H1 (cell line): Measurements from ENCODE around the gene LRRK1. TPM values are rescaled to one million over a fixed set of nuclear protein-coding genes. Genes with fewer than 3 reads are reported as not detected.

Experiments
- CTCF ChIA-PET: fragments of 300-600 bp; sonication (Branson Sonifier 250); formaldehyde crosslinking; loops from one replicate; lab custom pipeline; 2021; ENCODE audit not compliant: partially characterized antibody; lab: Charles Lee
- POLR2A ChIA-PET: fragments of 300-600 bp; sonication (Branson Sonifier 250); formaldehyde crosslinking; loops from one replicate; lab custom pipeline; 2021; ENCODE audit warnings: inconsistent platforms; ENCODE audit not compliant: partially characterized antibody; lab: Charles Lee
- DNase-seq, 2 experiments: peaks; one replicate each; pipeline versions ENCODE4 v3.0.0 to v3.0.0-alpha.2; 2010 to 2022; ENCODE audit warnings: low spot score in 2 of 2, low read depth in 1 of 2, mixed read lengths in 1 of 2
- FAIRE-seq: peaks from 2 replicates; lab custom pipeline; 2011; peaks lifted over from hg19 to GRCh38; lab: Jason Lieb, UNC
- H2AFZ ChIP-seq: 2 replicates; pipeline ENCODE4 v1.8.1; 2012; ENCODE audit warnings: low read length, inconsistent platforms
- H2AK5ac ChIP-seq: 2 replicates; pipeline ENCODE4 v1.6.1; 2013; ENCODE audit warnings: low read depth, low read length
- H2BK120ac ChIP-seq: replicated peaks from 2 replicates; pipeline ENCODE3; 2013; ENCODE audit warnings: low read depth, low read length, inconsistent platforms
- H2BK12ac ChIP-seq: 2 replicates; pipeline ENCODE4 v1.6.1; 2013; ENCODE audit warnings: low read depth, low read length
- H2BK15ac ChIP-seq: 2 replicates; pipeline ENCODE4 v1.6.1; 2013; ENCODE audit warnings: low read length
- H2BK20ac ChIP-seq: 2 replicates; pipeline ENCODE4 v1.6.1; 2013; ENCODE audit warnings: low read length
- H2BK5ac ChIP-seq: 2 replicates; pipeline ENCODE4 v1.6.1; 2013; ENCODE audit warnings: low read depth, low read length
- H3K14ac ChIP-seq: 2 replicates; pipeline ENCODE4 v1.6.1; 2013; ENCODE audit warnings: inconsistent platforms; ENCODE audit not compliant: insufficient read length
- H3K18ac ChIP-seq: 2 replicates; pipeline ENCODE4 v1.6.1; 2013; ENCODE audit warnings: low read length; ENCODE audit errors: extremely low read depth
- H3K23ac ChIP-seq: 2 replicates; pipeline ENCODE4 v1.6.1; 2013; ENCODE audit warnings: inconsistent platforms; ENCODE audit not compliant: insufficient read length
- H3K23me2 ChIP-seq: 2 replicates; pipeline ENCODE4 v1.6.1; 2013; ENCODE audit warnings: low read depth, low read length
- H3K27ac ChIP-seq: 2 replicates; pipeline ENCODE4 v1.6.1; 2011; ENCODE audit warnings: low read depth, low read length, inconsistent platforms
- H3K27me3 ChIP-seq, 4 experiments: replicated peaks in 1 of 4; 1 replicate in 1 of 4; 2 replicates in 3 of 4; pipeline versions ENCODE4 v1.6.1 to v1.8.1; 2011 to 2013; ENCODE audit warnings: low read length in 3 of 4, mild to moderate bottlenecking in 3 of 4, inconsistent platforms in 2 of 4, mixed read lengths in 2 of 4, moderate library complexity in 1 of 4; ENCODE audit not compliant: control insufficient read depth in 3 of 4, insufficient read depth in 3 of 4; ENCODE audit errors: extremely low read depth in 1 of 4
- H3K36me3 ChIP-seq, 4 experiments: 2 replicates each; pipeline versions ENCODE4 v1.6.1 to v1.8.1; 2011 to 2013; ENCODE audit warnings: mild to moderate bottlenecking in 4 of 4, low read length in 3 of 4, moderate library complexity in 2 of 4, control low read depth in 1 of 4, inconsistent platforms in 1 of 4; ENCODE audit not compliant: insufficient read depth in 4 of 4, control insufficient read depth in 2 of 4
- H3K4ac ChIP-seq: replicated peaks from 2 replicates; pipeline ENCODE3; 2013; ENCODE audit warnings: low read length, low read depth, mixed read lengths, inconsistent platforms; ENCODE audit not compliant: insufficient read length
- H3K4me1 ChIP-seq, 4 experiments: replicated peaks in 1 of 4; 1 replicate in 1 of 4; 2 replicates in 3 of 4; pipeline versions ENCODE4 v1.6.1 to v1.8.1; 2011 to 2013; ENCODE audit warnings: low read length in 3 of 4, inconsistent platforms in 2 of 4, mixed read lengths in 1 of 4; ENCODE audit not compliant: insufficient read depth in 4 of 4, control insufficient read depth in 3 of 4
- H3K4me2 ChIP-seq, 2 experiments: 2 replicates each; pipeline versions ENCODE4 v1.6.1 to v1.8.1; 2011 to 2013; ENCODE audit warnings: low read depth in 2 of 2, low read length in 2 of 2, control low read depth in 1 of 2, inconsistent platforms in 1 of 2, mild to moderate bottlenecking in 1 of 2; ENCODE audit not compliant: insufficient read depth in 1 of 2
- H3K4me3 ChIP-seq, 4 experiments: fragments of 200-600, 300-600 bp in 1 of 4; sonication (generic), shearing (Covaris generic), sonication (Bioruptor Twin) in 1 of 4; 2 replicates each; pipeline versions ENCODE4 v1.5.1 to v1.8.1; 2011 to 2016; ENCODE audit warnings: low read length in 4 of 4, low read depth in 3 of 4, control low read depth in 2 of 4, inconsistent platforms in 2 of 4, mild to moderate bottlenecking in 2 of 4, mixed read lengths in 1 of 4, moderate library complexity in 1 of 4; ENCODE audit not compliant: insufficient read depth in 2 of 4; ENCODE audit errors: extremely low read depth in 1 of 4
- H3K56ac ChIP-seq: replicated peaks from 2 replicates; pipeline ENCODE3; 2013; ENCODE audit warnings: low read depth, mild to moderate bottlenecking, mixed read lengths, low read length, inconsistent platforms; ENCODE audit not compliant: insufficient read length
- H3K79me1 ChIP-seq: 2 replicates; pipeline ENCODE4 v1.6.1; 2013; ENCODE audit warnings: low read depth, low read length, control low read depth
- H3K79me2 ChIP-seq, 2 experiments: 2 replicates each; pipeline versions ENCODE4 v1.6.1 to v1.8.1; 2012 to 2013; ENCODE audit warnings: low read length in 2 of 2, mild to moderate bottlenecking in 2 of 2, inconsistent platforms in 1 of 2; ENCODE audit not compliant: insufficient read depth in 2 of 2, control insufficient read depth in 1 of 2
- H3K9ac ChIP-seq, 4 experiments: replicated peaks in 1 of 4; 1 replicate in 1 of 4; 2 replicates in 3 of 4; pipeline versions ENCODE4 v1.6.1 to v1.8.1; 2011 to 2013; ENCODE audit warnings: low read depth in 3 of 4, low read length in 3 of 4, control low read depth in 2 of 4, mild to moderate bottlenecking in 2 of 4, moderate library complexity in 2 of 4, inconsistent platforms in 1 of 4; ENCODE audit errors: extremely low read depth in 1 of 4
- H3K9me3 ChIP-seq, 2 experiments: 2 replicates each; pipeline versions ENCODE4 v1.6.1 to v1.8.1; 2012 to 2013; ENCODE audit warnings: mild to moderate bottlenecking in 2 of 2, moderate library complexity in 2 of 2, control low read depth in 1 of 2, inconsistent platforms in 1 of 2, low read depth in 1 of 2, low read length in 1 of 2, mixed read lengths in 1 of 2; ENCODE audit not compliant: insufficient read depth in 2 of 2
- H4K20me1 ChIP-seq, 2 experiments: replicated peaks in 1 of 2; 2 replicates each; pipeline versions ENCODE3 to v1.8.1; 2011 to 2013; ENCODE audit warnings: inconsistent platforms in 2 of 2, low read length in 2 of 2, mild to moderate bottlenecking in 1 of 2; ENCODE audit not compliant: insufficient read depth in 2 of 2, control insufficient read depth in 1 of 2
- H4K5ac ChIP-seq: 2 replicates; pipeline ENCODE4 v1.6.1; 2013; ENCODE audit warnings: low read length, low read depth, mixed read lengths, inconsistent platforms; ENCODE audit not compliant: insufficient read length
- H4K8ac ChIP-seq: 2 replicates; pipeline ENCODE4 v1.8.0; 2013; ENCODE audit warnings: mild to moderate bottlenecking, moderate library complexity, low read length, inconsistent platforms; ENCODE audit not compliant: insufficient read depth; ENCODE audit errors: extremely low read depth
- H4K91ac ChIP-seq: replicated peaks from 2 replicates; pipeline ENCODE3; 2013; ENCODE audit warnings: low read length, mixed read lengths, inconsistent platforms; ENCODE audit not compliant: insufficient read length
- BCL11A ChIP-seq, 2 experiments: IDR thresholded peaks; one replicate each; pipeline ENCODE4 v1.6.1; 2011; ENCODE audit warnings: low read depth in 2 of 2, low read length in 2 of 2, mild to moderate bottlenecking in 2 of 2
- CTBP2 ChIP-seq: IDR thresholded peaks from 2 replicates; pipeline ENCODE4 v1.7.0; 2011; ENCODE audit warnings: borderline replicate concordance, mild to moderate bottlenecking, moderate library complexity, mixed read lengths, low read length; ENCODE audit not compliant: insufficient read depth, insufficient read length
- EGR1 ChIP-seq: IDR thresholded peaks from 2 replicates; pipeline ENCODE4 v1.6.1; 2011; ENCODE audit warnings: low read depth, low read length, borderline replicate concordance
- JUN ChIP-seq: IDR thresholded peaks from 2 replicates; pipeline ENCODE4 v1.6.1; 2011; ENCODE audit warnings: low read depth, mild to moderate bottlenecking, improper control_type of control experiment, low read length
- KDM1A ChIP-seq: fragments of 200-600, 300-600 bp; sonication (generic); IDR thresholded peaks from 2 replicates; pipeline ENCODE4 v1.7.1; 2016; ENCODE audit warnings: mild to moderate bottlenecking, low read length, borderline replicate concordance
- SIX5 ChIP-seq: IDR thresholded peaks from 2 replicates; pipeline ENCODE4 v1.6.1; 2011; ENCODE audit warnings: mild to moderate bottlenecking, low read depth, low read length
- TBP ChIP-seq: IDR thresholded peaks from 2 replicates; pipeline ENCODE4 v1.6.1; 2011; ENCODE audit warnings: low read depth, low read length, improper control_type of control experiment
- WGBS, 2 experiments: shearing (Covaris generic) in 1 of 2; methylation state at CpG; one replicate each; pipeline versions ENCODE4 v1.1.6 to v1.1.7; 2013 to 2015; ENCODE audit warnings: low lambda C conversion rate in 2 of 2, mixed read lengths in 2 of 2, inconsistent platforms in 1 of 2, low coverage in 1 of 2, missing lambda C conversion rate in 1 of 2; ENCODE audit not compliant: insufficient replicate concordance in 2 of 2, insufficient coverage in 1 of 2, insufficient read length in 1 of 2; ENCODE audit errors: extremely low coverage in 1 of 2, missing lambda C conversion rate in 1 of 2; 5-methylcytosine and 5-hydroxymethylcytosine counted together
- polyA plus RNA-seq, 7 experiments: library from polyadenylated mRNA; depleted of rRNA in 3 of 7; stranded (reverse) in 5 of 7; unstranded in 2 of 7; fragments of >200 nt in 5 of 7; fragments of 200-250 nt in 2 of 7; gene quantifications; 1 replicate in 5 of 7; 2 replicates in 1 of 7; 4 replicates in 1 of 7; pipeline versions ENCODE4 v1.2.1 to v1.2.3, GENCODE V29; 2011 to 2013; ENCODE audit warnings: missing spikeins in 2 of 7, mixed read lengths in 2 of 7
- total RNA-seq: library from RNA; stranded (reverse); fragmentation: NEBNext Ultra II Directional; extraction: Animal tissue kit (Norgen Biotek cat#: 25700); gene quantifications from 2 replicates; pipeline ENCODE4 v1.2.1, GENCODE V29; 2021

Gene LRRK1
- total and polyA plus RNA-seq, 2 of the 8 experiments (the other 6 are each of a cell fraction or from before 2014, with no cell fraction given): 1.2 to 3.6 TPM

- no peak overlapping the region for H4K5ac ChIP-seq
- no peak for FAIRE-seq
- H3K4me1 ChIP-seq: peaks cover 0 to 10% (median 3%) of the 10 kb centered on the region in 4 experiments; a peak in 5 of 7 replicates
- POLR2A ChIA-PET: no interaction called here
- no peak overlapping the region for H2BK12ac ChIP-seq
- CTCF ChIA-PET: interaction anchor here (0.8 to 13.4 kb wide), 7 partner anchors 9 to 137 kb away, joined by 3 to 150 read pairs (median 5); partner anchors contain the start of gene LRRK1
- H3K27ac ChIP-seq: no peak overlapping the region
- no peaks in the 10 kb centered on the region for H3K79me1 ChIP-seq
- H2BK20ac ChIP-seq: no peak overlapping the region
- no peaks in the 10 kb centered on the region for H3K36me3 ChIP-seq
- no peak overlapping the region for H3K23ac ChIP-seq
- H4K91ac ChIP-seq: no peak overlapping the region
- no peak overlapping the region for H3K56ac ChIP-seq
- no peak overlapping the region for H2BK15ac ChIP-seq
- H4K20me1 ChIP-seq: no peaks in the 10 kb centered on the region
- no peak overlapping the region for H2BK120ac ChIP-seq
- no peaks in the 10 kb centered on the region for H3K27me3 ChIP-seq
- H2AK5ac ChIP-seq: no peak overlapping the region
- no peaks in the 10 kb centered on the region for H3K9me3 ChIP-seq
- H2AFZ ChIP-seq: no peak overlapping the region
- no peak for DNase-seq
- H4K8ac ChIP-seq: peak overlapping the region; percentile 11
- H3K4me2 ChIP-seq: no peak overlapping the region
- H3K14ac ChIP-seq: no peak overlapping the region
- H3K4ac ChIP-seq: no peak overlapping the region
- no peak overlapping the region for H3K4me3 ChIP-seq
- no peaks in the 10 kb centered on the region for H3K23me2 ChIP-seq
- no peak overlapping the region for H3K9ac ChIP-seq
- WGBS, 2 experiments: 88% methylated on average over 21 of the region's 22 CpGs; no CpG with 5 or more reads in 1 of the 2 experiments
- no peaks in the 10 kb centered on the region for H3K79me2 ChIP-seq
- H3K18ac ChIP-seq: no peak overlapping the region
- H2BK5ac ChIP-seq: no peak overlapping the region
- TF ChIP-seq KDM1A (no peak), CTBP2 (no peak), BCL11A (IDR thresholded peaks at IDR 0.05; ENCODE audit: low read depth in 2 of 2, low read length in 2 of 2) (no peak), TBP (no peak), EGR1 (no peak), SIX5 (no peak), JUN (no peak)
Measured at GRCh38 chr15:100902436-100903167, 16.6 kb upstream of the LRRK1 start.
